NCI-H748 treated with DMSO at 0.1 percent for 48 hours (cell line): ENCODE results near the gene PTPN4.

Experiments
- DNase-seq: peaks from one replicate; lab custom pipeline; 2025; lab: John Stamatoyannopoulos, UW

The PTPN4 gene

DNA sequence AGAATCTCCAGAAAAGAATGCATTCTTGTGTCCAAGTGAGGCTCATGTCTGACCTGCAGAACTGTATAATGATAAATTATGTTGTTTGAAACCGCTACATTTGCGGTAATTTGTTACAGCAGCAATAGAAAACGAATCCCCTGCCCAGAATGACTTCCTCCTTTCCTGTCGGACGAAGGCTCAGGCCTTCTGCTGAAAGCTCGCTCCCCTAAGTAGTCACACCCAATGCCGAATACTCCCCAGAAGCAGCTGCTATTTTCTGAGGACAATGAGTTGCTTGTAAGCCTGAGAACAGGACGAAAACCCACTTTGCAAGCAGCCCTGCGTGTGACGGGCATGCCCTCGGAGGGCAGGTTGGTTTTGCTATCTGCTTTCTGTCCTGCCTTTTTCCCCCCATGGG, 27.7 kb upstream of the PTPN4 start:
- no peak for DNase-seq

DNA sequence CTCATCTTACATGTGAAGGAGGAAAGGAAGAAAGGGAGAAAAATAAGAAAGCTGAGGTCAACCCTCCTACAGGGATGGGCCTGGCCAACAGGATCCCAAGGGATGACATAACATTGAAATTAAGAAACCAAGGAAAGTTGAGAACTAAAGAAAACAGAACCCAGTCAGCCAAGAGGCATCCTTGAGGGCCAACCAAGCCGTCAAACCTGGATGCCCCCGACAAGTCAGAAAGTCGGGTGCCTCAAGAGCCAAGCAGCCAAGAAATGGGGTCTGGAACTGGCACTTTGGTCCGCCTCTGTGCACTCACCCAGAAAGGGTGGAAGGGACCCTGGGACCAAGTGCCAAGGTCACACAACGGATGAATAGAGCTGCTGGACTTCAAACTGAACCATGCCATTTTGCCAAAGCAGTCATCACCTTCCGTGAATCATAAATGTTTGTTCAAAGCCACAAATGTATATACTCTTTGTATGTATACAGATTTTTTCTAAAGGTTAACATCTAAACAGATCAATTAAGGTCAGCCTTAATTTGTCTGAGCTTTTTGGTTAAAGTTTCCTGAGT, 27.0 kb upstream of the PTPN4 start:
- DNase-seq: no peak

DNA sequence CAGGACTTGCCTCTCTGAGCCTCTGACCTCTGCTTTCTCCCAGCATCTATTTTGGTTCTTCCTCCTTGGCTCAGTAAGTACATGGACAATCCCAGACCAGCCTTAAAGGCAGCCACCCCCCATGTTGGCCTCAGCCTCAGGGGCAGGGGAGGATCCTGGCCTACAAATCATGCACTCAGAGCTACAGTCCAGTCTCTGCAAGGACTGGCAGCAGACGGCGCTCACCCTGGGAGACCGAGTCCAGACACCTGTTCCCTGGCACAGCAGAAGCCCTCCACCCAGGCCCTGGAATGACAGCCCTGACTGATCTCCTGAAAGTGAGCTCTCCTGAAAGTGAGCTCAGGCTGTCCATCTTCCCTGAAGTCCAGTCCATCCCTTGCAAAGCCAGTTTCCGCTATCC, 25.7 kb upstream of the PTPN4 start:
- DNase-seq: no peak

DNA sequence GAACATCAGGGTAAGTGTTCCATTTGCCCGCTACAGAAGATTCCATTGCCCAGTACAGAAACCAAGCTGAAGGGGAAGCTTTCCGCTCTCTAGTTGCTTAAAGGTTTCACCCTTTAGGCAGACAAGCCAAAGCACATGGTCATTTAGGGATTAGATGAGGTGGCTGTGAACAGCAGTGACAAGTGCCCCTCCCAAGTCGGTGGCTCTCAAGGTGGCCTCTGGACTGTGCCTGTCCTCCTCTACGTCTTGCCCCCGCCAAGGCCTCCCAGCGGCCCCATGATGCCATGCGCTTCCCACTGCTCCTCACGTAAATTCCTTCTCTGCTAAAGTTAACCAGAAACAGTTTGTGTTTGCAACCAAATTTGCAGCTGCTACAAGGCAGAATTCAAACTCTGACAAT, 24.2 kb upstream of the PTPN4 start:
- no peak for DNase-seq

DNA sequence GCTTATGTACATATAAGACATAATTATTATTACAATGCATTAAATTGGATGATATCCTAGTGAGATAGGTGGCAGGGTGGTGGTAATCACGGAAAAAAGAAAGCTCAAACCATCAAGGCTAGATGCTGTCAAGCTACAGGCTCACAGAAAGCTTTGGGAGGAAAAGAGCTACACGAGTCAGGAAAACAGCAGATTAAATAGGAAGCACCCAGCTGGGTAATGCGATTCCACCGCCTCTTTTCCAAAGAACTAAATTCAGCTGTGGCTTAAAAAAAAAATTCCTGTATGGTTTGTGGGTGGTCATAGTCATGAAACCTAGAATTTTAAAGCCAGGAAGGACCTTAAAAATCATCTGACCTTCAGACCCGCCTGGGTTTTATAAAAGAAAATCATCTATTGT, 23.7 kb upstream of the PTPN4 start:
- DNase-seq: no peak

DNA sequence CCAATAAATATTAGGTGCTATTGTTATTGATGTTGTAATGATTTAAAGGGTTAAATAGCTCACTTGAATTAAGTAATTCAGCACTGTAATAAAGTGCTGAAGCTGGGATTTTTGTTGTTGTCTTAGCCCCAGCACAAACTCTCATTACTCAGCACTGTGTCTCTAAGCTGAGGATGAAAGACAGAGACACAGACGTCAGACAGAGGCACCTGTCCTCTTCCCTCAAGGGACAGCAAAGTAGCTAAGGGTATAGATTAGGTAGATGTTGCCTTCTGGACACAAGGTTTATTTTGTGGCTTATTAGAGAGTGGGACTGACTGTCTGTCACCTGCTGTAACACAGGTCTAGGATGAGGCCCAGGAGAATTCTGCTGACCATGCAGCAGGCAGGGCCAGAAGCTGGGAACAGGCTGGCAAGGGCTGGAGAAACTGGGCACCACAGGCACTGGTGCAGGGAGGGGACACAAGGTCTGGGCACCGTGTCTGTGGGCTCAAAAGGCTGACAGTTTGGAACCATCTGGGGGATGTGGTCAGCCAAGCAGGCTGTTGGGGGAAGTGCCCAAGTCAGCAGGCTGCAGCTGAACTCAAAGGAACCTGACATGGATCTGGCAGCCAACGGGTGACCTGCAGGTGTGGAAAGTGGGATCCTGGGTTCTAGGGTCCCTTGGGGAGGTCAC, 20.0 kb upstream of the PTPN4 start:
- no peak for DNase-seq

DNA sequence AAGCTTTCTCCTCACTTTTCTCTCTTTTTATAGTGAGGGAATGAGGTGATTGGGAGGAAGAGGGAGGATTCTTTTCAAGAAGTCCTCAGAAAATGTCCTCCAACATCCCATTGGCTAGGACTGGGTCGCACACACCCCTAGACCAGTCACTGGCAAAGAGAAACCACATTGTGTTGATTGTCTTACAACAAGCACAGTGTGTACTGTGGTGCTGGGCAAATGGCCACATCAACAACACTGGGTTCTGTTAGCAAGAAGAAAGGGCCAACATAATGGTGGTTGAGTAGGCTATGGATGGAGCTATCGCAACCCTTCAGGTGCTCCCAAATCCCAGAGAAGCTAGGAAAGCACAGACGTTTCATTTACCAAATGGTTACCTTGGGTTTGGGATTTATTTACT, 18.7 kb upstream of the PTPN4 start:
- no peak for DNase-seq

DNA sequence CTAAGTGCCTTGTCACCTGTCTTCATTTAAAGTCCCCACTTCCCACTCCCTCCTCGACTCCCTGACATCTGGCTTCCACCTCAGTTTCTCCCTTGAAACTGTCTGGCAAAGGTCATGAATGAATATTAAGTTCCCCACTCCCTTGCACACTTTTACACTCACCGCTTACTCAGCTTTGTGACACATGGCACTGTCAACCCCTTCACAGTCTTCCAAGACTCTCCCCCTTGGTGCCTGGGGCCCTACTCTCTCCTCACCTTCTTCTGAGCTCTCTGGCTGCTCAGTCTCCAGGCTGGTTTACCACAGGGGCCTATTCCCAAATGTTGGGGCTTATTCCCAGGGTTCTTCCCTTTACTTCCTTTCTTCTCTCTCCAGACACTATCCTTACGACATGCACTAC, 17.9 kb upstream of the PTPN4 start:
- no peak for DNase-seq

DNA sequence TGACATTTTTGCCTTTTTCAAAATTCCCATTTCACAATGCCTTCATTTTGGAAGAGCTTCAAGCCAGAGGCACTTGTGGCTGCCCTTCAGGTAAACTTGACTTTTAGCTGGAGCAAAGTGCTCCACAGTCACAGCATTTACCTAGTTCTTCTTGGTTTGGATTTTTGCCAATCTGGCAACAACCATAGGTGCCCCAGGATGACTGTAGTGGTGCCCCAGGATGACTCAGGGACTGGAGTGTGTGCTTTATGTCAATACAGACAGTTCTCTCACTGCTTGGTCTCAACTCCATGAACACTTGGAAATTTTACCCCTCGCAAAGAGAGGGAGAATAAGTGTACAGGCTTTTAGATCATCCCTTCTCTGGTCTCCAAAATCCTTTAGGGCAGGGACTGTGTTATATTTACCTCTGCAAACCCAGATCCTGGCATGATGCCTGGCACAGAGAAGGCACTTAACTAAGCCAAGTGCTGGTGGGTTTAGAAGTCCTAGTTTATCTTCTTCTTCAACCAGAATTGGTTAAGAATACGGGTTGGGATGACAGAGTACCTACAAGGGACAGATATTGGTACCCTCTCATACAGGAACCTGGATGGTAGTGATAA, 15.3 kb upstream of the PTPN4 start:
- no peak for DNase-seq

DNA sequence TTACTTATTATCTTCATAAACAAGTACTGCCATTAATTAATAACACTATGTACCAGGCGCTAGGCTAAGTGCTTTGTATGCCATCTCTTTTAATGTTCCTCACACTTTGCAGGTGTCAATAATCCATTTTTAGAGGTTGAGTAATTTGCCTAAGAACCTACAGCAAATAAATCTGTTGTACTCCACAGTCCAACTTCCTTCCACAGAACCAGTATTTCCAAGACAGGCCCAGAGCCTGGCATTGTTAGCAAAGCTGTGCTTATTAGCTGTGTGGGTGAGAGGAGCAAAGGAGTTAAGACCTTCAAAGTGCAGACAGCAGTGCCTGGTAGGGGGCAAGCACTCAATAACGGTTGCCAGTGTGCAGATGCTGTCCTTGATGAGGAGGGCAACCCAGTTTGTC, 14.2 kb upstream of the PTPN4 start:
- no peak for DNase-seq

DNA sequence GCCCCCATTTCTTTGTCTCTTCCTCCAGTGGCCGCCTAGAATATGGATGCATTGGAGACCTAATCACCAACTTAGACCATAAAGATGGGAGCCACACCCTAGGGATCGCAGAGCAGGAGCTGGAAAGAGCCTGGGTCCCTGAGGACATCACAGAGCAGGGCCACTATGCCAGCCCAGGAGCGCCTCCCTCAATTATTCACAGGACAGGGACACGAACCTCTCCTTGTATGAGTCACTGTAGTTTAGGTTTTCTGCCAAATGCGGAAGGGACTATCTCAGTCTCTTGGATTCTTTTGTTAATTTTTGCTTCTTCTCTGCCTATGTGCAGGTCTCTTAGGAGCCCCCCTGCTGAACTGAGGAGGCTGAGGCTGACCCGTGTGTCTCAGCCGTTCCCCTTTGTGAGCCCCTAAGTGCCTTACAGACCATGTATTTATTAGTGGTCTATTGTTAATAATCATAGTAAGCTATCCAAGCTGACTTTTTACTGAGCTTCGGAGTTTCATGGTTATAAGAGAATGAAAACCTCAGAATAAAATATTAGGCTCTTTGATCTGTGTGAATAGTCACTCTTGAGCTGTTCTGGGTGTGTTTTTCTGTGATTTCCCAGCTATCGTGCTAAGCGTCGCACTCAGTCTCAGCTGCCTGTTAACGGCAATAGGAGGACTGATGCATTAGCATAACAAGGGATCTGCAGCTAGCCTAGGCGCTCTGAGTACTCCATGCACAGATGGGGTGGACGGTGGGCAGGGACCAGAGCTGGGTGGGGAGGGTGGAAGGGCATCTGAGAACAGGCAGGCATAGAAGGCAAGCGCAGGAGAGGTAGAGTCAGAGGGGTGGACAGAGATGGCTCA, 12.7 kb upstream of the PTPN4 start:
- no peak for DNase-seq

DNA sequence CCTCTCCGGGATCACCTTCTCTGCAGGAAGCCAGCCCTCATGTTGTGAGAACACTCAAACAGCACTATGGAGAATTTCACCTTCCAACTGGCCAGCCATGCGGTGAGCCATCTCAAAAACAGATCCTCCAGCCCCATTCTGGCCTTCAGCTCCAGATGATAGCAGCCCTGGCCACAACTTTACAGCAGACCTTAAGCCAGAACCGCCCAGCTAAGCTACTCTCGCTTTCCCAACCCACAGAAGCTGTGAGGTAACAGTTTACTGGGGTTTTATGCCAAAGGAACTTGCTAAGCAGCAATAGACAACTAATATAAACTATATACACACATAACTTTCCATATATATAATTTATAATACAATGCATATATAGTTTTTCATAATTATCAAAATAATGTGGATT, 11.6 kb upstream of the PTPN4 start:
- DNase-seq: no peak

DNA sequence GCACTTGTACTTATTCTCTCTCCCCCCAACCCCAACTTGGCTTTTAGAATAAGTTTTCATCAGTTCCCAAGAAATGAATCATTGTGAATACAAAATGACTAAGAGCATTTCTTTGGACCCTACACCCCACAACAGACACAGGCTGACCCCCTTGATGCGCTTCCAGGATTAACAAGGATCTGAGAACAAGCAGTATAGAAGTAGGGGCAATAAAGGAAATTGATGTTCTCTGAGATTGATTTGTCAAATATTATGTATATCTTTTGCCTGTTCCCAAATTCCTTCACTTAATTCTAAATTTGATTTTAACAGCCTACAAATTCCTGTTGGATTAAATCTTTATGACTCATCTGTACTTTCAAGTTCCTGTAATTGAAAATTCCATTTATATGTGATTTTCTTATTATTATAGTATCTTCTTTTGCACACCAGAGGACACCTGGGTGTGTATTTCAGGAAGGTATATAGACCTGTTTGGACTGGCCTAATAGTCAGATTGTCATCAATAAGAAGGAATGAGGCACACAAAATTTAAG, 10.2 kb upstream of the PTPN4 start:
- DNase-seq: no peak

DNA sequence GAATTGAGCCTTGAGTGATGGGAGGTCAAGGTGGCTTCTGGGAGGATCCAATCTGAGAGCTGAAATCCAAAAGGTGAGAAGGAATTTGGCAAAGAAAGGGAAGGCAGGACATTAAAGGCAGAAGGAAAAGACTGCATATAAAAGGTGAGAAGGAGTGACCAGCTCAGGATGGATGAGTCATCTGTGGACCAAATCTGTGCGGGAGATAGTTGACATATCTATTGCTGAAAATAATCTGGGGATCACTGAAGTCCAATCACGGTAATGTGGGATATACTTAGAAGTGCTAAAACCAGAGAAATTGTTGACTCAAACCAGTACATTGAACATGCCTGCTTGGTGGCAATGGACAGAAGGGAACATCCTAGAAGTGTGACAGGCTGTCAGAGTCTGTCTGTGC, 8.0 kb upstream of the PTPN4 start:
- DNase-seq: no peak

DNA sequence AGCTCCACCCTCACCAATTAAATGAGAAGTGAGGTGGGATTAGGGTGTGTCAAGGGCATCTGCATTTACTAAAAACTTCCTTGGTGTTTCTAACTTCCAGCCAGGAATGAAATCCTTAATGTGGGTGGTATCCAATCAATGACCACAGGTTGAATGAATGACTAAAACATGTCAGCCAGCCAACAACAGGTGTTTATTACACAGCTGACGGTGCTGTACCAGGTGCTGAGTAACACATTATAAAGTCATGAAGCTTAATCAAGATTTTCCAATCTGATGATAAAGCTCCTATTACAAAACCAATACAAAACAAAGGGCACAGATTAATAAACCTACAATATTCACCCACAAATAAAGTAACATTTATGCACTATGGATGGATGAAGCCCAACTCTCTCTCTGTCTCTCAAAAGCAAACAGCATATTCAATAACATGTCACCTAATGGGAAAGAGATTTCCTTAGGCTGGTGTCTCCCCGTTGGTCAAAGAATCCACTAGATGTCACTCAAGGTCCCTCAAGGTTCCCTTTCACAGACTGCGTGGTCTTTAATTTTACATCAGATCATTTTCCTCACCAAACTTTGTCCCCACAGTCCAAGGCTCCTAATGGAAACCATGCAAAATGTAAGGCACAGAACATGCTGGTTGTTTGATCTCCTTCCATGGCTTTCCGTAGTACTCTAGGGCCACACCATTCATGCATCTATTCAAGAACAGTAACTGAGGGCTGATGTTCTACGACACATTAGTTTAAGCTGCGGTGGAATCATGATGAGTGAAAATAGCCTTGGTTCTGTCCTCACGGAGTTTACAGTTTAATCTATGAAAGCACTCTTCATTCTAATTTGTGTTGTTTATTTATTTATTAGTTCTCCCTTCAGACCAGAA, 6.4 kb upstream of the PTPN4 start:
- DNase-seq: peak; percentile 27

DNA sequence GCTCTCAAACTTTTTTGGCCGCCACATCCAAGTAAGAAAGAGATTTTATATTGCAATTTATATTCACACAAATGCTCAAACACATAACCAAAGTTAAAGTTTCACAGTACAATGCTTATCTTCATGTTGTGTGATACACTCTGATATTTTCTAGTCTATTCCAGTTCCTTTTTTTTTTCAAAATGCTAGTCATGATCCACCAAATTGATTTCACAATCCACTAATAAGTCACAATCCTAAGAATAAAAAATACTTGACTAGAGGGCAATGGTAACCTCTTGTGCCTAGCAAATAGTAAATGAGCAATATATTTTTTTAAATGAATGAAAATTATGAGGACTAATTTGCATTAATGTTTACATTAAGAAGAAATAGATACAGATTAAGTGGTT, 5.8 kb upstream of the PTPN4 start:
- DNase-seq: no peak

DNA sequence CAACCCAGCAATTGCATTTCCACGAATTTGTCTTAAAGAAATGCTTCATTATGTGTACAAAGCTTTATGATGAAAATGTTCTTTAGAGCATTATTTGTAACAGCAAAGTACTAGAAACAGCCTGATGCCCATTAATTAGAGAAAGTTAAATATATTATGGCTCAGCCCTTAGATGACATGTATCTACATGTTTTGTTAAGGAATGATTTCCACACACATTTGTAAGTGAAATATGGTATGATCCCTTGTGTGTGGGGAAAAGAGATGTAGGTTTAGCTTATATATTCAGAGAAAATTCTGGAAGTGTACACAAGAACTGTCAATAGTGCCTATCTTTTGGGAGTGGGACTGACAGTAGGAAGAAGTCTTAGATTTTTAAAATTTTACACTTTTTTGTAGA, 3.8 kb upstream of the PTPN4 start:
- DNase-seq: no peak

DNA sequence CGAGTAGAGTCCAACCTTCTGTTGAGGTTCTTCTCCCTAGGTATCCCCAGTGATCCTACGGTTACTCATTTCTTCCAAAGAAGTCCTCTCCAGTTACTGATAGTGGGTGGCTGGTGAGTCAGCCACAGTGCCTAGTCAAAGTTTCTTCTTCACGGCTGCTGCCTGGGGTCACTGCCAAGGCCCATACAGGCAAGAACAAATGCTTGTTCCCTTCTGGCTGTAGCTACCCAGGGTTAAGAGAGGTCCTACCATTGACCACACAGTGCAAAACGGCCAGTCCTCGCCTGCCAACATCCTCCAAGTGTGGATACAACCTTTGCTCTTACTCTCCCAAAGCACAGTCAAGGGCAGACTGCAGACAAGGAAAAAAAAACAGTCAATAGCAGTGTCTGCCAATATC, 2.9 kb upstream of the PTPN4 start:
- no peak for DNase-seq

DNA sequence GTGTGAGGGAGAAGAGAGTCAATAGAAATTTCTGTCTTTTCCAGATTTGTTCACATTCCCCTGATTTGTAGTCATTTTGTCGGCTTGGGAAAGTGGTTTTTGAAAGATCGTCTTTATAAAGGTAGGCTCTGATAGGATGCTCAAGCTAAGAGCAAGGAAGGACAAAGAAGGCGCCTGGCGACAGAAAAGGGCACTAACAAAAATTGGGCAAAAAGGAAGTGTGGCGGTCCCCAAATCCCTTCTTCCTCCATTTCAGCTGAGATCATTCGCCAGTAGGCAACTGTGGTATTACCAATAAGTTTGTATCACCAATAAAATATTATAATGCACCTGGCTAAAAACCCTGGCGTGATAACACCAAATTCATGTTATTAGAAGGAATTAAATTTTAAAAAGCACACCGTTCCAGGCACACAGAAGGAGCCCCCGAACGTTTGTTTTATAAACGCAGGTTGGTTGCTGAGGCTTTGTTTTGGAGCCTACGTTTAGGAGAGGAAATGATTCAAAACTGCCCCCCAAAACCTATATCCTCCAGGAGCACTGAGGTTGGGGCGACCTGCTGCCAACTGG, 756 bp upstream of the PTPN4 start:
- DNase-seq: no peak

DNA sequence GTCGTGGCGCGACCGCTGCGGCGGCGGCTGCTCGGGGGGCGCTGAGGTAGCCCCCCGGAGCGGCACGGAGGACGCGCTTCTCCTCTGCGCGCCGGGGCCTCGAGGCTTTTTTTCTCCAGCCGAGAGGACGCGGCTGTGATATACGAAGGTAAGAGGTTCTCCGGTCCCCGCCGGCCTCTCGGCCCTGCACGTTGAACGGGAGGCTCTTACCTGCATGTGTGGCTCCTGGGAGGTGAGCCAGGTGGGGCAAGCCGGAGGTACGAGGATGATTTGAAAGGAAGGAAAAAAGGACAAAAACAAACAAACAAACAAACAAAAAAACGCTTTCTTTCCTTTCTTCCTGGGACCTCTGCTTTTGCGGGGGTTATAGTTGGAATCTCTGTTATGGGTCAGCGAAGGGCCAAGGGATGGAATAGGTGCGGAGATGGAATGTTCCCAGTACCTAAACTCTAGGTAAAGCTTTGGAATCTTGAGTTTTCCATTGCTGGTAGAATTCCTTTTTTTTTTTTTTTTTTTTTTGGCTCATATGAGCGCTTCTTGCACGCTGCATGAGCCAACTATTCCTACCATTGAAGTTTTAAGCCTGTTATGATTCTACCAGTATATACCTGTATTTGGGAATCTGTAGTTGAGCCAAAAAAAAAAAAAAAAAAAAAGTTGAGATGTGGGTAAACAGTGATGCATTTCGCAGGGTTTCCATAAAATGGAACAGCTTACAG, 674 bp downstream of the PTPN4 start:
- DNase-seq: no peak

DNA sequence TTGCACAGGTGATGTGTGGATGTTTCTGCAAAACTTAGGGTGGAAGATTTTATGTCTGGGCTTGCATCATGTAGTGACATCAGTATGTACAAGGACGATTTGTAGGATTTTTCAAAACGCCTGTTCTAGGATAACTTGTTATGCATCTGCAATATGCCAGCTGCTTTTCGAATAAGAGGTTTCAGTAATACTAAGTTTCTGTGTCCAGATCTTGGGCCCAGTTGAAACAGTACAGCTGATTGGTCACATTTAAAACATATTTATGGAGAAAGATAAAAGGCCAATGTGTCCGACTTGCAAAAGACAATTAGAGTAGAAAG, 1.2 kb downstream of the PTPN4 start:
- no peak for DNase-seq
